Suppressor macrophage treated with lipopolysaccharide for 1 hour (primary cell): Measurements from ENCODE around the gene SBF2.
"Not testable (repeated sequence)": the region's sequence is repeated elsewhere in the genome, so short reads cannot be mapped to it uniquely, and the experiment has no call there.

Source experiments
- DNase-seq, 3 donors: peaks; one replicate each; pipeline ENCODE4 v3.0.0-alpha.2; 2020 to 2022

SBF2 gene

GRCh38 chr11:9760193-9760575 lies 533.8 kb downstream of the SBF2 start:
- peak in 2 of 3 donors; percentile 34 to 35 for DNase-seq

GRCh38 chr11:9759519-9760192 lies 534.4 kb downstream of the SBF2 start:
- DNase-seq: peak; percentile 95 to 96 (median 95)

- peak; percentile 67 to 84 (median 69) for DNase-seq
Observed at GRCh38 chr11:9758637-9759518, 535.1 kb downstream of the SBF2 start.

- DNase-seq: peak; percentile 93 to 99 (median 97)
Observed at GRCh38 chr11:9757809-9758636, 536.0 kb downstream of the SBF2 start.

GRCh38 chr11:9756878-9757277 lies 537.1 kb downstream of the SBF2 start:
- no peak for DNase-seq

- DNase-seq: no peak
Observed at GRCh38 chr11:9756461-9756860, 537.6 kb downstream of the SBF2 start.

GRCh38 chr11:9755561-9756185 lies 538.3 kb downstream of the SBF2 start:
- DNase-seq: no peak

- no peak for DNase-seq
Observed at GRCh38 chr11:9754010-9754471, 540.0 kb downstream of the SBF2 start.

GRCh38 chr11:9753021-9753420 lies 541.0 kb downstream of the SBF2 start:
- peak; percentile 70 to 87 (median 82) for DNase-seq

GRCh38 chr11:9752091-9752490 lies 541.9 kb downstream of the SBF2 start:
- DNase-seq: no peak

- no peak for DNase-seq
Observed at GRCh38 chr11:9750551-9750950, 543.5 kb downstream of the SBF2 start.

GRCh38 chr11:9748361-9748970 lies 545.6 kb downstream of the SBF2 start:
- peak; percentile 78 to 87 (median 84) for DNase-seq

- DNase-seq: no peak
Observed at GRCh38 chr11:9747828-9748227, 546.2 kb downstream of the SBF2 start.

- no peak for DNase-seq
Observed at GRCh38 chr11:9747229-9747628, 546.8 kb downstream of the SBF2 start.

- DNase-seq: peak in 1 of 3 donors; percentile 30
Observed at GRCh38 chr11:9745411-9746211, 548.4 kb downstream of the SBF2 start.

- DNase-seq: not testable (repeated sequence)
Observed at GRCh38 chr11:9743512-9743911, 550.5 kb downstream of the SBF2 start.

GRCh38 chr11:9741260-9741659 lies 552.8 kb downstream of the SBF2 start:
- no peak for DNase-seq

- DNase-seq: no peak
Observed at GRCh38 chr11:9740202-9740883, 553.7 kb downstream of the SBF2 start.

GRCh38 chr11:9739123-9739900 lies 554.7 kb downstream of the SBF2 start:
- peak in 2 of 3 donors; percentile 58 to 62 for DNase-seq

- DNase-seq: no peak
Observed at GRCh38 chr11:9738707-9739106, 555.3 kb downstream of the SBF2 start.
